GM18870 (cell line): ENCODE measurements around the gene MTCH2.
"Not testable (repeated sequence)": the region's sequence is repeated elsewhere in the genome, so short reads cannot be mapped to it uniquely, and the experiment has no call there.

Experiments used
- ATAC-seq: cut with Tn5 transposase; IDR thresholded peaks from one replicate; pipeline ENCODE4 v1.9.1; 2021; ENCODE audit warnings: moderate library complexity; ENCODE audit not compliant: unreplicated experiment

The MTCH2 gene

DNA sequence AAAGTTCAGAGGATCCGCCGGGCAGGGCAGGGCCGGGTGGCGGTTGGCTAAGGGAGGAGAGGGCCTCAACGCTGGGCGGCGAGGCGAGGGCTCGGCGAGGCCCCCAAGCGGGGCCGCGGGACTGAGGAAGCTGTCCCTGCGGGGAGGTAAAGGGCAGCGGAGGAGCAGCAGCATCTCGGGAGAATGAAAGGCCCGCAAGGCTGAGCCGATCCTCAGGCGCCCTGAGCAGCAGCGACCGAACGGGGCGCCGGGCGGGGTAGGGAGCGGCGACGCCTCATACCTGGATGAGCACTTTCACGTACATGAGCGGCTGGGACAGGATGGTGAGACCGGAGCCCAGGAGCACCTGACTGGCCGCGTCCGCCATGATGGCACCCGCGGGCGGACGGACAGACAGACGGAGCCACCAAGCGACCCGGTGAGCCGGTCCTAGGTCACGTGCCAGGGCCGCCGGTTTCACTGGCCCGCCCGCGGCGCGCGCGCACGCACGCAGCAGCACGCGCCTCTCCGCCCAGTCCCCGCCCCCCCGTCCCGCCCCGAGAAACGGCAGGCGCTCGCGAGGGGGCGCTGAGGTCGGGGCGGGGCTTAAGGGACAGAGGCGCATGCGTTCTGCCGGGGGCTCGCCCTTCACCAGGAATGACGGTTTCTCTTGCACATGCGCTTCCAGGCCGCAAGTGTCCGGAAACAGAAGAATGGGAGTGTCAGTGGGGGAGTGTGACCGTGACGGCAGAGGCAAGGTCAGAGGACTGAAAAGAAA lies at the start of gene MTCH2:
Gene MTCH2, minus strand, starts transcription at position 461 of the 757 bp plus-strand sequence. Its CDS starts 94 bp downstream, at position 367.
- peak; percentile 93 for ATAC-seq

DNA sequence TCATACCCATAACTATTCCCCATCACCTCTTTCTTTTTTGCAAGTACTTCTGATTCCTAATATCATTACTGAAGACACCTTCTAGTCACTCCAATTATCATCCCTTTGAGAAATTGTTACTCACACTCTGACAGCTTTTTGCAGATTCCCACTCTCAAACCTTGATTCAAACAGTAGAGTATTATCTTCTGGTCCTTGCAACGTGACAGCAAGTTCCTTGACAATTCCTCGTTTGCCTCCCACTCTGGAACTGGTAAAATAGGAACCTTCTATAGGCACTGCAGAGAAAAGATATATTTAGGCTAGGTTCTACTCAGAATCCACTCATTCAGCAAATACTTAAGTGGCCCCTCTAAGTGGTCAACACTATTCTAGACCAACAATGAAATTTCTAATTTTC lies 49.6 kb upstream of the MTCH2 start:
- ATAC-seq: no peak

DNA sequence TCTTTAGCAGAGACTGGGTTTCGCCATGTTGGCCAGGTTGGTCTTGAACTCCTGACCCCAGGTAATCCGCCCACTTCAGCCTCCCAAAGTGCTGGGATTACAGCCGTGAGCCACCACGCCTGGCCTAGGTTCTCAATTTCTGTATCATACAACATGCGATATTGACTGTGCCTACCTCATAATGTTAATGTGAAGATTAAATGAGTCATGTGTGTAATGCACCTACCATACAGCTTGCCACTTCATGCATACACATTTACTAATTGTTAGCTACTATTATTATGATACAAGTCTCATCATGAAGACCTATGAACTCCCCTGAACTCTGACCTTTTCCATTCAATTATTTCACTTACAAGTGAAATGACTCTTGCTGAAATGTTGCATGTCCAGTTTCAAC lies 47.1 kb upstream of the MTCH2 start:
- no peak for ATAC-seq

- ATAC-seq: no peak
Observed at GRCh38 chr11:47688991-47689390, 46.6 kb upstream of the MTCH2 start.

DNA sequence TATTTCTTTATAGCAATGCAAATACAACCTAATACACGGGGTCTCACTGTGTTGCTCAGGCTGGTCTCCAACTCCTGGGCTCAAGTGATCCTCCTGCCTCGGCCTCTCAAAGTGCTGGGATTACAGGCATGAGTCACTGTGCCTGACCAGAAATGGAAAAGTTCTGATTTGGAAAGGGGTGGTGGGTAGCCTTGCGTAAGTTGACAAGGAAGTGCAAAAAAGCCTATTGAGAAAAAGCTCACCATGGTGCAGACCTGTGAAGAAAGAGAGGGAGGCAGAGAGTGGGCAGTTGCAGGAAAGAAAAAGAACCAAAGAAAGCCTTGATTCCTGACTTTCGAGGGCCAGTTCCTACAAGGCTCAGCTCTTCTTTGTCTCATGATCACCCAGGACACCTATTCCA lies 45.8 kb upstream of the MTCH2 start:
- ATAC-seq: no peak

DNA sequence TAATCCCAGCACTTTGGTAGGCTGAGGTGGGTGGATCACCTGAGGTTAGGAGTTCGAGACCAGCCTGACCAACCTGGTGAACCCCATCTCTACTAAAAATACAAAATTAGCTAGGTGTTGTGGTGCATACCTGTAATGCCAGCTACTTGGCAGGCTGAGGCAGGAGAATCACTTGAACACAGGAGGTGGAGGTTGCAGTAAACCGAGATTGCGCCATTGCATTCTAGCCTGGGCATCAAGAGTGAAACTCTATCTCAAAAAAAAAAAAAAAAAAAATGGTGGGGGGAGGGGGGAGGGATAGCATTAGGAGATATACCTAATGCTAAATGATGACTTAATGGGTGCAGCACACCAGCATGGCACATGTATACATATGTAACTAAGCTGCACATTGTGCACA lies 44.3 kb upstream of the MTCH2 start:
- ATAC-seq: not testable (repeated sequence)

- ATAC-seq: no peak
Observed at GRCh38 chr11:47686151-47686550, 43.8 kb upstream of the MTCH2 start.

DNA sequence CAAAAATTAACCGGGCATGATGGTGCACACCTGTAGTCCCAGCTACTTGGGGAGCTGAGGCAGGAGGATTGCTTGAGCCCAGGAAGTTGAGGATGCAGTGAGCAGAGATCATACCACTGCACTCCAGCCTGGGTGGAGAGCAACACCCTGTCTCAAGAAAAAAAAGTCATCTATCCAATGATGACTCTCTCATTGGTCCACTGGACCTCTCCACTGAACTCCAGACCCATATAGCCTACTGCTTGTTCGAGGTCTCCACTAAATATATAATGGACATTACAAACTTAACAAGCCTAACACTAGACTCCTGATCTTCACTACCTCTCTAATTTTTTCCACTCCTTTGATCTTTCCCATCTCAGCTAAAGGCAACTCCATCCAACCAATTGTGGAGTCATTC lies 33.5 kb upstream of the MTCH2 start:
- ATAC-seq: no peak

- no peak for ATAC-seq
Observed at GRCh38 chr11:47672283-47672730, 29.9 kb upstream of the MTCH2 start.

DNA sequence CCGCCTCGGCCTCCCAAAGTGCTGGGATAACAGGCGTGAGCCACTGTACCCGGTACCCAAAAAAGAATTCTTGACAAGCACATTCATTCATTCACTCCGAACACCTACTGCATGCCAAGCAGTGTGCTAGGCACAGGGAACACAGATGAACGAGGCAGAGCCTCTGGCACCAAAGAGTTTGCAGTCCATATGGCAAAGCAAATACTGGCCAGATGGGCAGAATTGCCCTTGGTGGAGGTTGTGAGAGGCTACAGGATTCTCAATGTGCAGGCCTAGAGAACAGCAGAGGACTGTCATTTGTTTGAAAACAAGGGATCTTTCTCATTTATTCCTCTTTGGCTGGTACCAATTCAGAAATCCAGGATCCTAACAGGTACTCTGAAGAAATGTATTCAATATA lies 27.5 kb upstream of the MTCH2 start:
- ATAC-seq: no peak

DNA sequence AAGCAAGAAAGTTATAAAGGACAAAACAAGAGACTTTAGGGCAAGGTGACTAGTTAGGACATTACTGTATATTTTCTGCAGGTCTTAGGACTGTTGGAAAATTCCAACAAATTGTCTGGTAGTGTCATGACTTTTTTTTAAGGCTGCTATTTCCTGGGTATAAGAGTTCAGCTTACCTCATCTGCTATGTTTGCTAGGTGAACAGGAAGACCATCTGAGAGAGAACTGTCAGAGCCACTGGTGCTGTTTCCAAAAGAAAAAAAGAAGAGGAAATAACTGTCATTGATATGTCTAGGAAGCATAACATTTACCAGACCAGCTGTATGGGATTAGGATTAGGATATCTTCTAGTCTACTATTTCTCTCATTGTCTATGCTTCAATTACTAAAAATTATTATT lies 26.3 kb upstream of the MTCH2 start:
- no peak for ATAC-seq

DNA sequence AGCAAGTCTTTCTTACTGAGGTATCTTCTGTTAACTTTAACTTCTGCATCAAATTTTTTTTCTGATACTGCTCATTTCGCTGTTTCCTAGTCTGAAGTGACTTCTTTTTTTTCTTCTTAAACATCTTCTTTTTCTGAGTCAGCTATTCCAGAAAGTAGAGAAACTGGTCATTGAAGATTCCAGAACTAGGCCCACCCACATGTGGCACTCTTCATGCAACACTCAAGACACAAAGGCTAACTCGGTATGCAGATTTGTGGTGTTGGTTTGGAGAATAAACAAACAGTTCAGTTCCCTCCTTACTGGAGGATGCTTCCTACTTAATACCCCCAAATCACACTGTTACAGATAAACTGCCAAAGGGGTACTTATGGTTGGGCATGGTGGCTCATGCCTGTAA lies 25.2 kb upstream of the MTCH2 start:
- ATAC-seq: no peak

GRCh38 chr11:47667135-47667534 lies 24.8 kb upstream of the MTCH2 start:
- no peak for ATAC-seq

GRCh38 chr11:47664936-47665335 lies 22.6 kb upstream of the MTCH2 start:
- not testable (repeated sequence) for ATAC-seq

- ATAC-seq: no peak
Observed at GRCh38 chr11:47661245-47661644, 18.9 kb upstream of the MTCH2 start.

DNA sequence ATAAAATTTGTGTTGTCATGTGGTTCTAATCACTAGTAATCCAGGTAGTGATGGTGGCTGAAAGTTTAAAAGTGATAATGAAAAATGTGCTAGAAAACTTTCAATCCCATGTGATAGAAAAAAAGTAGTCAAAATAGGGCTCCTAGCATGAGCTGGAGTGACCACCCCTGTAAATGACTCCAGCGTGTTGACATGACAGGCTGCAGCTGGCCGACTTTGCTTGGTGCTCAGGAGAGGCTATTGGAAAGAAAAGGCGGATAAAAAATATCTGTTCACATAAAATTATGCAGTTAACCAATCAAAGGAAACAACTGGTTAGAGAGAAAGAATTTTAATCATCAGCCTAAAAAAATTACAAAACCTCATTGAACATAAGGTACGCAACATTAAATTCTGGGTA lies 16.9 kb upstream of the MTCH2 start:
- ATAC-seq: no peak

DNA sequence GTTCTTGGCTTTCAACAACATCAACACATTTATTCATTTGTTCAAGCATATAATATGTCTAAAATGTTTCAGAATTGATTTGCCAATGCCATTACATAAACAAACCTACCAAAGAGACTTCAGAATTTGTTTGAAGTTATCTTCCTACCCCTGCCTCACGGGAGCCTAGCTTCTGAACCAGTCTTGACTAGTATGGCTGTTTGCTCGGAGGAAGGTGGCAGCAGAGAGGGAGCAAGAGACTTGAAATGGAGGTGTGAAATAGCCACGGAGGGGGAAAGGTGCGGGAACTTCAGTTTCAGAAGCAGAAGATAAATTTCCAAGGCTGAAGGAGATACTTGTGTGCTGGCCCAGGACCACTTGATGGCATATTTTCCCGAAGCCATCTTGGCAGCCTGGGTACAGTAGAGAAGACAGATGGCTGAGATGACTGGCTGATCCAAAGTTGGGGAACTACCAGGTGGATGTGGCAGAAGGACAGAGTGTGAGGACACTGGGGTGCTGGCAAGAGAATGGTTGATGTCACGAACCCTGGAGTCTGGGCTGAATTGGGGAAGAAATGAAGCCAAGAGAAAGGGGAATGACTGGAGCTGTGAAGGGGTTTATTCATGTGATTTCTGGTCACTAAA lies 14.0 kb upstream of the MTCH2 start:
- no peak for ATAC-seq

DNA sequence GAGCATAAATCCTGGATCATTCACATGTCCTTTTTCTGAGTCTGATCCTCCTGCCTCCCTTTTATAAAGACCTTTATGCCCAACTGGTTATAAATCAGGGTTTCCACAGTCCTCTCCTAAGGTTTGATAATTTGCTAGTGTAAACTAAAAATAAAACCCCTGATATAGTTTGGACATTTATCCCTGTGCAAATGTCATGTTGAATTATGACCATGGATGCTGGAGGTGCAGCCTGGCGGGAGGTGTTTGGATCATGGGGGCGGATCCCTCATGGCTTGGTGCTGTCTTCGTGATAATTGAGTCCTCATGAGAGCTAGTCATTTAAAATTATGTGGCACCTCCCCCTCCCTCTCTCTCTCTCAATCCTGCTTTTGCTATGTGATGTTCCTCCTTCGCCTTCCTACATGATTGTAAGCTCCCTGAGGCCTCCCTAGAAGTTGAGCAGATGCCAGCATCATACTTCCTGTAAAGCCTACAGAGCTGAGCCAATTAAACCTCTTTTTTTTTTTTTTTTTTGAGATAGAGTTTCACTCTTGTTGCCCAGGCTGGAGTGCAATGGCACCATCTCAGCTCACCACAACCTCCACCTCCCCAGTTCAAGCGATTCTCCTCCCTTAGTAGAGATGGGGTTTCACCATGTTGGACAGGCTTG lies 9.6 kb upstream of the MTCH2 start:
- ATAC-seq: no peak

- ATAC-seq: no peak
Observed at GRCh38 chr11:47649276-47649675, 6.9 kb upstream of the MTCH2 start.

DNA sequence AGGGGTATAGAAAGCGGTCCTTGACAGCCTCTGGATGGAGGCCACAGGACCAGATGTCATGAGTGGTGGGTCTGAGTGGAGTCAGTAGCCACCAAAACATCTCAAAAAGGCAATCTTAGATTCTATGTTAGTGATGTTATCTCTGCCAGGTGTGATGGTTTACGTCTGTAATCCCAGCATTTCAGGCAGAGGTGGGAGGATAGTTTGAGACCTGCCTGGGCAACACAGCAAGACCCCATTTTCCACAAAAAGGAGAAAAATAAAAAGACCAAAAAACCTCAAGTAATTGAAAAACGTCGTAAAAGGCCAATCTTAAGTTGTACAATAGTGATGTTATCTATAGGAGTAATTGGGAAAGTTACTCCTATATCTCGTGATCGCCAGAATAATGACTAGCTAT lies 3.7 kb upstream of the MTCH2 start:
- no peak for ATAC-seq

GRCh38 chr11:47645500-47645899 lies 3.1 kb upstream of the MTCH2 start:
- no peak for ATAC-seq

DNA sequence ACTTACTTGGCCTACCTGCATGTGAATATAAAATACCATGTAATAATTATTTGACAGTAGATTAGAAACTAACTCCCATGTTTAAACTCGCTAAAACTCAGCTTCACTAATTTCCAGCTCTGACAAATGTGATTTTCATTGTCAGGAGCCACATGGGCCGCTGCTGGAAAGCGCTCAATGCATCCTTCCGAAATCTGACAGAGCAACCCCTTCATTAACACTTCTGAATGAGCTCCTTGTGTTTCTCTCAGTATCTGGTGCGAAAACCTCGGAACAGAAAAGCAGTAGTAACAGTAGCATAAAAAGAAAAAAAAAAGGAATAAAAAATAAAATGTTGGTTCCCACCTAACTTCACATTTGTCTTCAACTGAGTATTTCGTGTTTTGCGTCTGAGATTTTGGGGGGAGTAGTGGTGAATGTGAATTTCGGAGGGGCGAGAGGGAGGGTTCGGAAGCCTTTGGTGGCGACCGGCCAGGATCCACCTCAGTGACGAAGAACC lies 710 bp downstream of the MTCH2 start:
- ATAC-seq: no peak
